ENCODE data around the gene SDK1.
"Not testable (repeated sequence)": the region's sequence is repeated elsewhere in the genome, so short reads cannot be mapped to it uniquely, and the experiment has no call there.

Gene SDK1

GRCh38 chr7:3942276-3942675, 641.2 kb downstream of the SDK1 start:
- no peak for FAIRE-seq

GRCh38 chr7:3942816-3943745, 642.0 kb downstream of the SDK1 start:
- FAIRE-seq: no peak

- FAIRE-seq: no peak
These were observed 642.9 kb downstream of the SDK1 start for GRCh38 chr7:3943779-3944520.

GRCh38 chr7:3949242-3949640, 648.2 kb downstream of the SDK1 start:
- FAIRE-seq: no peak

- FAIRE-seq: no peak
These were observed 649.2 kb downstream of the SDK1 start for GRCh38 chr7:3950249-3950648.

GRCh38 chr7:3951316-3952055, 650.4 kb downstream of the SDK1 start:
- FAIRE-seq: no peak

- no peak for FAIRE-seq
These were observed 652.1 kb downstream of the SDK1 start for GRCh38 chr7:3953133-3953532.

- no peak for FAIRE-seq
These were observed 652.9 kb downstream of the SDK1 start for GRCh38 chr7:3953946-3954345.

- no peak for FAIRE-seq
These were observed 654.0 kb downstream of the SDK1 start for GRCh38 chr7:3955026-3955425.

GRCh38 chr7:3955751-3956696, 655.0 kb downstream of the SDK1 start:
- no peak for FAIRE-seq

GRCh38 chr7:3956949-3957348, 655.9 kb downstream of the SDK1 start:
- no peak for FAIRE-seq

- no peak for FAIRE-seq
These were observed 656.5 kb downstream of the SDK1 start for GRCh38 chr7:3957472-3958108.

- FAIRE-seq: no peak
These were observed 657.0 kb downstream of the SDK1 start for GRCh38 chr7:3958109-3958483.

GRCh38 chr7:3959364-3959763, 658.3 kb downstream of the SDK1 start:
- FAIRE-seq: no peak

GRCh38 chr7:3960050-3960763, 659.2 kb downstream of the SDK1 start:
- no peak for FAIRE-seq

GRCh38 chr7:3960942-3961341, 659.9 kb downstream of the SDK1 start:
- no peak for FAIRE-seq

- no peak for FAIRE-seq
These were observed 660.9 kb downstream of the SDK1 start for GRCh38 chr7:3961857-3962503.

GRCh38 chr7:3963768-3964167, 662.7 kb downstream of the SDK1 start:
- not testable (repeated sequence) for FAIRE-seq

- no peak for FAIRE-seq
These were observed 664.0 kb downstream of the SDK1 start for GRCh38 chr7:3964980-3965606.

- FAIRE-seq: no peak
These were observed 664.8 kb downstream of the SDK1 start for GRCh38 chr7:3965794-3966395.
